ENCODE measurements around the gene BLOC1S2.
A peak's percentile ranks its signal among the peaks of the same experiment; 100 is the strongest.
"Not testable (repeated sequence)": the region's sequence is repeated elsewhere in the genome, so short reads cannot be mapped to it uniquely, and the experiment has no call there.

Gene BLOC1S2

DNA sequence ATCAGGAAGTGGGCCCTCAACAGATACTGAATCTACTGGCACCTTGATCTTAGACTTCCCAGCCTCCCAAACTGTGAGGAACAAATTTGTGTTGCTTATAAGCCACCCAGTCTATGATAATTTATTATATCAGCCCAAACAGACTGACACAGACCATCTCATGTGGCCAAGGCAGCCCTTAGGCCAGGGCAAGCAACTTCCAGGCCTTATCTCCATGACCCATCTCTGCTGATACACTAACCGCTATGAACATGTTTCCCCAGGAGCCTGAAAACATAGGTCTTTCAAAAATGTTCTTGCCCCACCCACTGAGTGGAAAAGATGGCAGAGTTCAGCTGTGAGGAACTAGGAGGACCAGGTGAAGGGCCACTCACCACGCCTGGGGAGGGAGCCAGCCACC is 3.2 kb upstream of the BLOC1S2 start:
- DNase-seq: no peak

DNA sequence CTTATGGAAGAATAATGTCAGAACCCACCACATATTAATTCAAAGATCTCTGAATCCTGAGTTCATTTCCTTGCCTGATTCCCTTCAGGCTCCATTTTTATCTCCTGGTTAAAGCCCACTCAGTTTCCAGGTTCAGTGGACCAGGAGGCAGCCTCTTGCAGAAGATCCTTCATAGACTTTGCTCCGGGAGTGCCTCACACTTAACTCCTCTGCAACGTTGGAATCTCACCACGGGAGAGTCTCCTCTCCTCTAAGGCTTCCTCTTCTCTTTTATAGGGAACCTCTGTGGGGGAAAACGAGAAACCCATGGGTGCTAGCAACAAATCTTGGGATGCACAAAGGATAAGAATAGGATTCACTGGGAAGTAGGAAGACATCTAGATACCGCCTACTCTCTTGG is 1.7 kb upstream of the BLOC1S2 start:
- DNase-seq: no peak

DNA sequence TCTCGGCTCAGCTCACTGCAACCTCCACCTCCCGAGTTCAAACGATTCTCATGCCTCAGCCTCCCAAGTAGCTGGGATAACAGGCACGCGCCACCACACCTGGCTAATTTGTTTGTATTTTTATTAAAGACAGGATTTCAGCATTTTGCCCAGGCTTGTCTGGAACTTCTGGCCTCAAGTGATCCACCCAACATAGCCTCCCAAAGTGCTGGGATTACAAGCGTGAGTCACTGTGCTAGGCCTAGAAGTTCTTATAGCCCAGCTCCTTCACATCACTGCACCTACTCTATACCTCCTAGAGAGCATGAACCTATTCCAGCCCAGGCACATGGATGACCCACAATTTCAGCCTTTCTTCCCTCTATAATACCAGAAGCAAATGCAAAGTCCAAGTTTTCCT is 1.3 kb upstream of the BLOC1S2 start:
- no peak for DNase-seq

DNA sequence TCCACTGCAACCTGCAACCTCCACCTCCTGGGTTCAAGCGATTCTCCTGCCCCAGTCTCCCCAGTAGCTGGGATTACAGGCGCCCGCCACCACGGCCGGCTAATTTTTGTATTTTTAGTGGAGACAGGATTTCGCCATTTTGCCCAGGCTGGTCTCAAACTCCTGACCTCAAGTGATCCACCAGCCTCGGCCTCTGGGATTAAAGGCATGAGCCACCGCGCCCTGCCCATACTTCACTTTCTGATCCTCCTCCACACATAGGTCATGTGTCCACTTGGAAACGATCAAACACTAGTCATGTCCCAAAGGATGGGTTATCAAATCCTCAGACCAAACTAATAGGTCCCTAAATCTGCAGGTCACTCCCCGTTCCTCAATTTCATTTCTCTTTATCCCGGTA is 1.2 kb downstream of the BLOC1S2 start:
- DNase-seq: not testable (repeated sequence)

DNA sequence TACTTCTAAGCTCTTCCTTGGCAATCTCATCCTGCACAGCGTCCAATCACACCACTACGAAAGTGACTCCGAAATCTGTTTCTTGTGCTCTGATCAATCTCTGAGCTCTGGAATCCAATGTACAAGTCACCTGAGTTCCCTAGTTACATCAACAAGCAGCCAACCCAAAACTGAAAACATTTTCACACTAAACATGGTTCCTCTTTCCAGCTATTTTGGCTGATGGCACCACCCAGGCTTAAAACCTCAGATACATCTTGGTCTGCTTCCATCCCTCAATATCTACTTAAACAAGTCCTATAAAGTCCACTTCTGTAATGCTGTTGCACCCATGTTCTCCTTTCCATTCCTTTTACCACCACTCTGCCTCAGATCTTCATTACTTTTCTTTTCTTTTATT is 3.6 kb downstream of the BLOC1S2 start:
- DNase-seq: no peak

DNA sequence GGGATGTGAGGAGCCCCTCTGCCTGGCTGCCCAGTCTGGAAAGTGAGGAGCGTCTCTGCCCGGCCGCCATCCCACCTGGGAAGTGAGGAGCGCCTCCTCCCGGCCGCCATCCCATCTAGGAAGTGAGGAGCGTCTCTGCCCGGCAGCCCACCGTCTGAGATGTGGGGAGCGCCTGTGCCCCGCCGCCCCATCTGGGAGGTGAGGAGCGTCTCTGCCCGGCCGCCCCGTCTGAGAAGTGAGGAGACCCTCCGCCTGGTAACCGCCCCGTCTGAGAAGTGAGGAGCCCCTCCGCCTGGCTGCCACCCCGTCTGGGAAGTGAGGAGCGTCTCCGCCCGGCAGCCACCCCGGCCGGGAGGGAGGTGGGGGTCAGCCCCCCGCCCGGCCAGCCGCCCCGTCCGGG is 9.5 kb downstream of the BLOC1S2 start:
- DNase-seq: not testable (repeated sequence)

DNA sequence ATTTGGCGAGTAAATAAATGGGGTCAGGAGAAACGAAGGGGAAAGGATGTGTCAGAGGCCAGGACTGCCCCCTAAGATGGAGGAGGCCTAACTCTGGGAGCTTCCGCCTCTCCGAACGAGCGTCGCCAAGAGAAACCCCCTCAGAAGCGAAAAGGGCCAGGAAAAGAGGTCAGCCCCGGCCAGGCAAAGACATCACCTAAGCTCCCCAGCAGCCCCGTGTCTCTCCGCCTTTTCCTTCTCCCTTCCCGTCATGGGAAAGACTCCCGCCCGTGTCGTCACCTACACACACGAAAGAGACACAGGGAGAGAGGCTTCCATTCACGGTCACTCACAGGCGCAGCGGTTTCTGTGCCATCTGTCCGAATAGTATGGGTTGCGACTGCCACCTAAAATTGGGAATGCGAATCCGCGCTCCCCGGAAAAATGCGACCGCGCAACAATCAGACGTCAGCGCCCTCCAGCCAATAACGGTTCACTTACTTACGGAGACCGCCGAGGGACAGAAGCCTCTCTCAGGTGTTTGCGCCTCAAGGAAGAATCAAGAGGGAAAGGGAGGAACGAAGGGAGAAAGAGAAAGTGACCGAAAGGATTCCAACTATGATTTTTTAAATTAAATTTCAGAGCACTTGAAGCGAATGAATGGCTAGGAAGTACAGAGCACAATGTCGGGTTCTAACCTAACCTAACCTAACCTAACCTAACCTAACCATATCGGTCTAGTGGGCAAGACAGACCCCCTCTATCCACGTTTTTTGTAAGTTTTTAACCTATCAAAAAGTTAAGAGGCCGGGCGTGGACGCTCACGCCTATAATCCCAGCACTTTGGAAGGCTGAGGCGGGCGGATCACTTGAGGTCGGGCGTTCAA is 19.0 kb downstream of the BLOC1S2 start, which contains the start of gene CWF19L1:
CWF19L1 (minus strand) TSS at position 400 of the 866 bp plus-strand sequence; CDS start at position 355, 45 bp downstream.
- DNase-seq: peak; percentile 79

DNA sequence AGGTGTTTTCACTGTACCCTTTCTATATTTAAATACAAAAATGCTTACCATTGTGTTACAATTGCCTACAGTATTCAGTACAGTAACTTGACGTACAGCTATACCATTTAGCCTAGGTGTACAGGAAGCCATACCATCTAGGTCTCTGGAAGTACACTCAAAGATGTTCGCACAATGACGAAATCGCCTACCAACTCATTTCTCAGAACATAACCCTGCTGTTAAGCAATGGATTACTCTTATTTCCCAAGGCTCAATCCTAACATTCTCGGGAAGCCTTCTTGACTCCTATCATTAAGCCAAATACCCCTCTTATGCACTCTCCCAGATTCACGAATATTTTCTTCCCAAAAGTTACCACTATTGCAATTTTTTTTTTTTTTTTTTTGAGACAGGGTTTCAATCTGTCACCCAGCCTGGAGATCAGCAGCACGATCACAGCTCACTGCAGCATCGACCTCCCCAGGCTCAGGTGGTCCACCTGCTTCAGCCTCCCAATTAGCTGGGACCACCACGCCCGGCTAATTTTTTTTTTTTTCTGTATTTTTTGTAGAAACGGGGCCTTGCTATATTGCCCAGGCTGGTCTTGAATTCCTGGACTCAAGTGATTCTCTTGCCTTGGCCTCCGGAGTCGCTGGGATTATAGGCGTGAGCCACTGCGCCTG is 20.5 kb downstream of the BLOC1S2 start:
- no peak for DNase-seq

DNA sequence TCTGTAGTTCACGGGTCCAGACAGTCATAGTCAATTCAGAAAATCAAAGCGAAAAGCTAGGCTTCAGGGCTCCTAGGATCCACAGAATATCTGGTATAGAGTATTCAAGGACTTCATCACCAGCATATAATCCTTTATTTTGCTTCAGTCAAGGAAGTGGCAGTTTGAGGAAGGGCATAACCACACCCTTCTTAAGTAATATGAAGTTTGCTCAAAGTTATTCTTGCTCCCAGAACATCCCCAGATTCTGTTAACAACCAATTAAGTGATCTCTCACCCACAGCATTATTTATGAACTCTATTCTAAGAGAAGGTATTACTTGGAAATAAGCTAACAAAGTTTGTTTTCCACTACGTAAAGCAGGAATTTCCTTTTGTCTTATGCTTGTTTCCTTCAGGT is 32.3 kb downstream of the BLOC1S2 start:
- DNase-seq: no peak

DNA sequence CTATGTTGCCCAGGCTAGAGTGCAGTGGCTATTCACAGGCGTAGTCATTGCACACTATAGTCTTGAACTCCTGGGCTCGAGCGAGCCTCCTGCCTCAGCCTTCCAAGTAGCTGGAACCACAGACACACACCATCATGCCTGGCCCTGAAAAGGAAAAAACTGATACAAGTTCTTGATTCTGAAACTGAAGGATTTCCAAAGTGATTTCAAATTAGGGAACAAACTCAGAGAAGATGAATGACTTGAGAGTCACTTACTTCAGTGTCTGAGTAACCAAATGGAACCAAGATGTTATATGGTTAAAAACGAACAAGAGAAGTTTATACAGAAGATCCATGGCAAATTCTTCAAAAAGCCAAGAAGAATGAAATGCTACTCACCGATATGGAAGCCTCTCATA is 33.4 kb downstream of the BLOC1S2 start:
- DNase-seq: no peak

DNA sequence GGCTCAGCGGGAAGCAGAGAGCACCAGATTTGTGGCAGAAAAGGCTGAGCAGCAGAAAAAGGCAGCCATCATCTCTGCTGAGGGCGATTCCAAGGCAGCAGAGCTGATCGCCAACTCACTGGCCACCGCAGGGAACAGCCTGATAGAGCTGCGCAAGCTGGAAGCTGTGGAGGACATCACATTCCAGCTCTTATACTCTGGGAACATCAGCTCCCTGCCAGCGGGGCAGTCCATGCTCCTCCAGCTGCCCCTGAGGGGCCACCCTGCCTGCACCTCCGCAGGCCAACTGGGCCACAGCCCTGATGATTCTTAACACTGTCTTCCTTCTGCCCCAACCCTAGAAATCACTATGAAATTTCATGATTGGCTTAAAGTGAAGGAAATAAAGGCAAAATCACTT is 37.7 kb downstream of the BLOC1S2 start:
- DNase-seq: no peak

DNA sequence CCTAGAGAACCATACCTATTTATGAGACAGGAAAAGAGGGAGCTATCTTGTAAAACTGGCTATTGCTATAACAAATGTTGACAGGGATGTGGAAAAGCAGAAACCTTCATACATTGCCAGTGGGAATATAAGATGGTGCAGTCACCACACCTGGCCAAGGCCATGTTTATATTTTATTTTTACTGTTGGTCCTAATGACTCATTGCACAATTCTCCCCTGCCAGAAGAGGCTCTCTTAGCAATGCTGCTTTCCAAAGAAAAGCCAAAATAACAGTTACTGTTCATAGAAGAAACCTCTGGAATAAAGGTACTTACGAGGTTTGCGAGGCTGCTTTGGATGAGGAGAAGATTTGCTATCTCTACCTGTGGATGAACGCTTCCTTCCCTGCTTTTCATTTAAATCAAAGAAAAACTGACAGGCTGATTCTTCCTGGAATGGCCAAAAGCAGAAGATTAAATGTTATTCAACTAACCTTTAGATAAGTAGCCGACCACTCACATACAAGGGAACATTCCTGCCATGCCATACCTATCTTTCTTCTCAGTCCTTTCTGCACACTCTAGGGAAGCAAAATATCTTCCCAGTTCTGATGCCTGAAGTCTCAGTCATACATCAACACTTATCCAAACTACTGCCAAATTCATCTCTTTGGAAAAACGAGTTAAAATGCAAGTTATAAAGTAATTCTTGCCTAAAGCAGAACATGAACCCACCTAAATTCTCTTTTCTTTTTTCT is 40.8 kb downstream of the BLOC1S2 start:
- DNase-seq: peak; percentile 41

DNA sequence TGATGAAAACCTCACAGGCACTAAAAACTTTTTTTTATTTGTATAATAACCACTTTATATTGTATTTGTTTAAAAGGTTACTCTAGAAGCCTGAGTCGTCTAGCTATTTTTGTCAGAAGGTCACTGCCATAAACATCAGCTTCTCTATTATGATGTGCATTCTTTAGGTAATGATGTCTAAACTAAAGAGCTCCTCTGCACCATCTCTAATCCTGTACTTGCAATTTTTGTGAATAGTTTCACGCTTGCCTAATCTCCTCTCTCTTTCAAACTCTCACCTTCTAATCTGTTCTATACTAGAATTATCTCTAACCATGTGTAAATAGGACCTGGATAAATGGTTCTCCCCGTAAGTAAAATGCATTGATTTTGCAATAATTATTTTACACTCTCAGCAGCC is 46.6 kb downstream of the BLOC1S2 start:
- DNase-seq: no peak

DNA sequence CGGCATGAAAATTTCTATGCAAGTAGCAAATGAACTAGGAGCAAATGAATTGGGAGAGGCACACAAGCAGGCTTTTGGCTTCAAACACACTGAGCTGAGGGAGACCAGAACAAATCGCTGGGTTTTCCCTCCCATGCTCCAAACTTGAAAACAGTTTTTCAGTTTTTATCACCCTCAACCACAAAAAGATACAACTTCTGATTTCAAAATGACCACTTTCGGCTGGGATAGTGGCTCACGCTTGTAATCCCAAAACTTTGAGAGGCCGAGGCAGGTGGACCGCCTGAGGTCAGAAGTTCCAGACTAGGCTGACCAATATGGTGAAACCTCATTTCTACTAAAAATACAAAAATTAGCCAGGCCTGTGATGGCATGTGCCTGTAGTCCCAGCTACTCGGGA is 48.1 kb downstream of the BLOC1S2 start:
- DNase-seq: no peak

DNA sequence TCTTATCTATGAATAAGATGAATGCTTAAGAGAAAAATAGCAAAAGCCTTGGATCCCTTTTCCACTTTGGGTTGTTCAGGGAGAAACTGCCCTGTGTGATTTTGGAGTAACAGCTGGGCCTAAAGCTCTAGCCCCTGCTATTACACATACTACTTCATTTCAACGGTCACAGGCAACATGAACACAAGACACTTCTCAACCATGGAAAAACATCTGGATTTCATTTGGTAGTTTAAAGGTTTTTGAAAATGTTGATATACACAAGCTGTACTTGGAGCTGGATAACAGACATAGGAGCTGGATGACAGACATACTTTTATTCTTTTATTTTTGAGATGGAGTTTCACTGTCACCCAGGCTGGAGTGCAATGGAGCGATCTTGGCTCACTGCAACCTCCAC is 54.4 kb downstream of the BLOC1S2 start:
- DNase-seq: no peak

DNA sequence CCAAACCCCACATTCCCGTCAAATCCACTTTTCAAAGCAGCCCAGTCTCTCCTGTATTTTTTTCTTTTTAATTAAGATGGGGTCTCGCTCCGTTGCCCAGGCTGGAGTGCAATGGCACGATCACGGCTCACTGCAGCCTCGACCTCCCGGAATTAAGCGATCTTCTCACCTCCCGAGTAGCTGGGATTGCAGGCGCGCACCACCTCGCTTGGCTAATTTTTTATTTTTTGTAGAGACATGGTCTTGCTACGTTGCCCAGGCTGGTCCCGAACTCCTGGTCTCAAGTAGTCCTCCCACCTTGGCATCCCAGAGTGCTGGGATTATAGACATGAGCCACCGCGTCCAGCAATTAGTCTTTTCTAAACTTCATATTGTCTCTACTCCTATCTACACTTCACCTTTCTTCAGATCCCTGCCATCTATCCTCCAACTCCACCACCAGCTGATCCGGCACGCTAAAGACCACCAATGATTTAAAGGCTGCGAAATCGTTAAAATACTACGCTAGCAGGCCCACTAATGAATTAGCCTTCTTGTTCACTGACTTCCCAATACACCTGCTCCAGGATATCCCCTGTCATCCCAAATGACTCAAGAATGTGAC is 56.6 kb downstream of the BLOC1S2 start:
- no peak for DNase-seq

DNA sequence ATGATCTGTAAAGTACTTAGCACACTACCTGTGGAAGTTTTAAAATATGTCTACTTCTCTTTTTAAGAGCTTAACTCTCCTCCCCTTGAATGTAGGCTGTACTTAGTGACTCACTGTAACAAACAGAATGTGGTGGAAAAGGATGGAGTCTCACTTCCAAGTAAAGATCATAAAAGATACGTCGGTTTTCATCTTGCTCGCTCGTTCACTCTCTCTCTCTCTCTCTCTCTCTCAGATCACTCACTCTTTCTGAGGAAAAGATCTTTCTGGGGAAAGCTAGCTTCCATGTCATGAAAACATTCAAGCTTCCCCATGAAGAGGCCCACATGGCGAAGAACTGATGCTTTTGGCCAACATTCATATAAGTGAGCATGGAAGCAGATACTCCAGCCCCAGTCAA is 62.6 kb downstream of the BLOC1S2 start:
- DNase-seq: no peak
